ENCODE measurements around the gene PLCB1.

Gene PLCB1

GRCh38 chr20:8720089-8720488 is 588.0 kb downstream of the PLCB1 start:
- DNase-seq (ENCODE audit: low read depth in 2 of 2) = no peak

DNA sequence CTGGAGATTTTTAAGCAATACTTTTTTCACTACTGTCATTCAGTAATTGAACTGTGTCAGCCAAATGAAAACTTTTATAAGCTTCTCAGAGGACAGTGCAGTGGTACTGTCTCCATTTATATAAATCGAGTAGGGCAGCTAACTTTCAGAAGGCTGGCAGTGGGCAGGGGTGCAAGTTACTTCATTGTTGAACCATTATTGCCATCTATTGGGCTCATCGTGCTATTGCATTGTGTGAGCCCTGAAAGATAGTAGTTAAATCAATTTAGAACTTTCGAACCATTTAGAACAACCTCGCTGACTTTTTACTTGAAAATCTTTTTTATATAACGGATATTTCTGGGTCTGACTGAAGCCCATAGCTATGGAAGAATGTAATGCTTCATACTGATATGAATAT is 589.0 kb downstream of the PLCB1 start:
- DNase-seq (ENCODE audit: low read depth in 2 of 2) = peak in 1 of 2 donors; percentile 6

DNA sequence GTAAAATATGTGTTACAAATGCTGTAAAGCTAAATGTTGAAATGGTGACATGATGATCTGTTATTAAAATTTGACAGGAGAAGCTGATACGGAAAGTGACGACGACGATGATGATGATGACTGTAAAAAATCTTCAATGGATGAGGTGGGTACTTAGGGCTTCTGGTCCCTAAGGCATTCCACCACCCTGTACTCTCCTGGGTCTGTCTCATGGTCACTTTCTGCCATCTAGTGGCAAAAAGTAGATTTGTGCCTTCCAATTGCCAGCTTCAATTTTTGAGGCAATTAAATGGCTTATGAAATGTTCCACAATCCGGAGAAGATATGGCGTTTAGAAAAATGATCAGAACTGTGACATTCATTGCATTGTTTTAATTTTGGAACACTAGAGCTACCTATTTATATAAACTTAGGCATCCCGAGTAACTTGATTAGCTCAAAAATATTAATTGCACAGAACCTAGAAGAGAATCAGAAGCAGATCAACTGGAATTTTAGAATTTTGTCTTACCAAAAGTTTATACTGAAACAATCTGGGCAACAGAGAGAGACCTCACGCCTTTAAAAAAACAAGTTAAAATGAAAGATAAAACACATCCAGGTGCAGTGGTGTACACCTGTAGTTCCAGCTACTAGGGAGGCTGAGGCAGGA is 590.3 kb downstream of the PLCB1 start:
- DNase-seq (ENCODE audit: low read depth in 2 of 2) = peak in 1 of 2 donors; percentile 12

DNA sequence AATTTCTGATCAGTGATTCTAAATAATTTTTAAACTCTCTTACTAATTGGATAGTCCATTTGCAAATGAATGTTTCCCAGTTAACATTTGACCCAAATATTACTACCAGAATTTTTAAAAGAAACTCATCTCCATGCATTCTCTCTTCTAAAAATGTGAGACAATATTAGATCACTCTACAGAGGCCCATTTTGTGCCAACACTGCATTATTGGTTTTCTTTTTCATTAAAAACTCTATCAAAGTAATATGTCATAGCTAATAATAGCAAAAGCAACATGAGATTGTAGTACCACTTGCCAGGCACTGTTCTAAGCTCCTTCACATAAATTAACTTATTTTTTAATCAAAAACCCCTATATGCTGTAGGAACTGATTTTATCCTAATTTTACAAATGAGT is 591.2 kb downstream of the PLCB1 start:
- DNase-seq (ENCODE audit: low read depth in 2 of 2) = no peak

GRCh38 chr20:8724884-8725283 is 592.8 kb downstream of the PLCB1 start:
- DNase-seq (ENCODE audit: low read depth in 2 of 2) = no peak

DNA sequence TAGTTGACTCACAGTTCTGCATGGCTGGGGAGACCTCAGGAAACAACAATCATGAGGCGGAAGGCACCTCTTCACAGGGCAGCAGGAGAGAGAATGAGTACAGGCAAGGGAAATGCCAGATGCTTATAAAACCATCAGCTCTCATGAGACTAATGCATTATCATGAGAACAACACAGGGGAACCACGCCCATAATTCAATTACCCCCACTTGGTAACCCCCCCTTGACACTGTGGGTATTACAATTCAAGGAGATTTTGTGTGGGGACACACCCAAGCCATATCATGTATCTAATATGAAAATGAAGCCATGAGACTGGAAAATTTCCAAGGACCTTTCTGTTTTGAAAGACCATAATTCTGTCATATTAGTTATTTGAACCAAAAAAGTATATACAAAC is 594.4 kb downstream of the PLCB1 start:
- DNase-seq (ENCODE audit: low read depth in 2 of 2) = no peak

DNA sequence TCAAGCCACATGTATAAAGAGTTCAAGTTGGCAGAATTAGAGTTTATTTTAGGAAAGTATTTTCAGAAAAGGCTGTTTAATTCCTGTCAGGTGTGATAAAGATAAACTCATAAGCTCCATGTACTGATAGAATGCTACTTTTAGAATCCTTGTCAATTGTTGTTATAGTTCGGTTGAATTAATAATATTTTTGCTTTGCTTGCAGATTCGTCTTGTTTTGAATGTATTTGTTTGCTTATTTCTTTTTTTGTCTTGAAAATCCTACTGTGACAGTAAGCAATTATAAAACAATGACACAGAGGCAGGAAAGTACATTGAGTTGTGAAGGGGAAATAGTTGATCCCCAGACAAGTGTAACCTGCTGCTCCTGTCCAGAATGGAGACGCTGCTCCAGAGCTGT is 602.9 kb downstream of the PLCB1 start:
- no peak for DNase-seq (ENCODE audit: low read depth in 2 of 2)

GRCh38 chr20:8735674-8736073 is 603.6 kb downstream of the PLCB1 start:
- DNase-seq (ENCODE audit: low read depth in 2 of 2) = no peak

GRCh38 chr20:8740265-8740664 is 608.2 kb downstream of the PLCB1 start:
- DNase-seq (ENCODE audit: low read depth in 2 of 2) = no peak

- DNase-seq (ENCODE audit: low read depth in 2 of 2) = no peak
Measured at GRCh38 chr20:8744228-8744844, 612.3 kb downstream of the PLCB1 start.

GRCh38 chr20:8749101-8749500 is 617.0 kb downstream of the PLCB1 start:
- no peak for DNase-seq (ENCODE audit: low read depth in 2 of 2)

DNA sequence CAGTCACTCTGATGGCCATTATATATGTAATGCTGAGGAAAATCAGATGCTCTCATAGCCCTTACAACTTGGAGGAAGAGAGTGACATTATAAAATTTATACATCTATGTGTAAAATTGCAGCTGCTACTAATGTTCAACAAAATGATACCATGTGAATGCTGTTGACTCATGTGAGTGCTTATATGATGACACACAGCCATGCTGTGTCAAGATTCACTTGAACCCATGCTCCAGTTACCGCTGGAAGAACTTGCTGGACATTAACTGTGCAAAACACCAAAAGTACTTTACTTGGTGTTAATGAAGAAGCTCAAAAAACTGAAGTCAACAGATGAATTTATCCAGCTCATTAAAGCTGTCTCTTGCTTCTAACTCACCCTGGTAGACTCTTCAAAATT is 617.9 kb downstream of the PLCB1 start:
- no peak for DNase-seq (ENCODE audit: low read depth in 2 of 2)

DNA sequence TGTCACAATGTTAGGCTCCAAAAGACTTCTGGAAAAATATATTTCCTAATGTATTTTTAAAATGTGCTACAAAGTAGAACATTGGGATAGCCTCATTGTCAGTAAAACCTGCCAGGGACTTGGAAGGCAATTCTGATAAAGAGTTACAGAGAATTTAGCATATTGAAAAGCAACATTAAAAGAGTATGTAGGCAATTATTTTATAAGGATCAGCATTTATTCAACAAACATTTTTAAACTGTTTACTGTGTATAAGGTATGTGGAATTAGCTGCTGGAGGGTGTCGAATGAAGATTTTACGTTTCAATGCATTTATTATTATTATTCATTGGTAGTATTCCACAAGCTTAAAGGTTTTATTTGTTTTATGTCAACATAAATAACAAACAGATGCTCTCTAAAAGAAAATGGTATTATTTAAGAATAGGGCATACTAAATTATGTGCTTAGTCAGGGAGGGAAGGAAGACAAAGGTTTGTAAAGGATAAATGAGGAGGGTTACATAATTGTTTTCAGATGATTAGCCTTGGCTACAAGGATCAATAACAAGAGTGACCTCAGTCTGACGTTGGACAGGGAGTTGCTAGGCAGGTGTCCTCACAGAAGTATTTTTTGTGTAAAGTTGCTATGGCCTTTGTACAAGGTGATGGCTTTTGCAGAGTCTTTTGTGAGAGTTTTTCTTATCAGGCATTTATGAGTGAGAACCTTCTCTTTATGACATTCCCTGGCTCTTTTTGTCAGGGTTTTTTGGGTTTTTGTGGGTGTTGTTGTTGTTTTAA is 623.5 kb downstream of the PLCB1 start:
- DNase-seq (ENCODE audit: low read depth in 2 of 2) = no peak

DNA sequence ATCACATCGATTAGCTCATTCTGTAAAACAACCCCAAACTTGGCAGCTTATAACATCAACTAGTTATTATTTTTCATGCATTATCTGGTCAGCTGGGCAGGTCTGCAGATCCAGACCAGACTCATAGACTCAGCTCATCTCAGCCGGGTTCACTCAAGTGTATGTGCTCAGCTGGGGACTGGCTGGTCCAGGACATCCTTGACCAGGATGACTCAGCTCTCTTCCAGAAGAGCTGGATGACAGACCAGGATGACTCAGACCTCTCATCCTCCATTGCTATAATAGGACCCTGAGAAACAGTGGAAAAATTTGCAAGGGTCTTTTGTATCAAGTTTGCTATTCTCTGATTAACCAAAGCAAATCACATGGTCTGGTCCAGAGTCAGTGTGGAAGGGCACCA is 624.3 kb downstream of the PLCB1 start:
- no peak for DNase-seq (ENCODE audit: low read depth in 2 of 2)

GRCh38 chr20:8757146-8757545 is 625.1 kb downstream of the PLCB1 start:
- no peak for DNase-seq (ENCODE audit: low read depth in 2 of 2)

GRCh38 chr20:8764344-8764962 is 632.4 kb downstream of the PLCB1 start:
- DNase-seq (ENCODE audit: low read depth in 2 of 2) = no peak

GRCh38 chr20:8766868-8767390 is 634.9 kb downstream of the PLCB1 start:
- no peak for DNase-seq (ENCODE audit: low read depth in 2 of 2)

DNA sequence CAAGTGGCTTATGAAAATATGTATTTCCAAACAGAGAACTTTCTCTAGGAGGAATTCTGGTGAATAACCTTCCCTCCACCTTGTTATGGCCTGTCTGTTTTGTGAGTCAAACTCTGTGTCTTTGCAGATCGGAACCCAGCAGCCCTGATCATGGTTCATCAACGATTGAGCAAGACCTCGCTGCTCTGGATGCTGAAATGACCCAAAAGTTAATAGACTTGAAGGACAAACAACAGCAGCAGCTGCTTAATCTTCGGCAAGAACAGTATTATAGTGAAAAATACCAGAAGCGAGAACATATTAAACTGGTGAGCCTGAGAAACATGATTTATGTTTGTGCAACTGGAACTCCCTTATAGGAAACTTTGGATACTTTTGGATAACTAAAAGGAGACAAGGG is 642.3 kb downstream of the PLCB1 start:
- no peak for DNase-seq (ENCODE audit: low read depth in 2 of 2)

GRCh38 chr20:8777911-8778310 is 645.8 kb downstream of the PLCB1 start:
- no peak for DNase-seq (ENCODE audit: low read depth in 2 of 2)

DNA sequence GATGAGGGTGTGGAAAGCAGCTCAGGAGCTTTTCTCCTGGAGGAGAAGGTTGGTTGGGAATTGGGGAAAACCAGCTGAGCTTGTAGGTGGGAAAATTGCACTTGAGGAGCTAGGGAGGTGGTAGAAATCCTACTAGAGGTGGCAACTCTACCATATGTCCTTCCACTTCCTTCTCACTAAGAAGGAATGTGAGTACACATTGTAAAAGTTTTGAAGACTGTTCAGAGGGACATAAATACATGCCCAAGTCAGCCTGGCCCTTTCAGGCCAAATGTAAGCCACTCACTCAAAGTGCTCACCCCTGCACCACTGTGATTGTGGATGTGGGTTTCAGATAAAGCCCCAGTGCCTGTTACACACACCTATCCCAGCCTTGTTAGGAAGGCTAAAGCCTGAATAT is 646.3 kb downstream of the PLCB1 start:
- DNase-seq (ENCODE audit: low read depth in 2 of 2) = no peak

DNA sequence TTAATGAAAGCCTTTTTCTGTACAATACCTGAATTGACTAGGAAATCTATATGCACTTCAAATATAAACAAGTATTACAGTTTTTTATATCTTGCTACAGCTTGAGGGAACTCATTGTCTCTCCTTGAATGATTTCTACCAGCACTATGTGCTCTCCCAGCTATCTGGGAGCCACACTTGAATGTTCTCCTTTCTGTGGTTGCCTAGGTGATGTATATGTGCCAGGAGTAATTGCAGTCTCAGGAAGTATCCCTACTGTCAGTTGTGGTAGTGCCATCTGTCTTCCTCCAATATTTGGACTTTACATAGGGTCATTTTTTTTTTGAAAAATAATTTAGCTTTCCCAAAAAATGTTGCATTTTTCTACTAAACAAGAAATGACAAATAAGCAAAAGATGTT is 648.8 kb downstream of the PLCB1 start:
- DNase-seq (ENCODE audit: low read depth in 2 of 2) = no peak

GRCh38 chr20:8782804-8783203 is 650.7 kb downstream of the PLCB1 start:
- no peak for DNase-seq (ENCODE audit: low read depth in 2 of 2)

Measured in stimulated activated CD4-positive, alpha-beta T cell treated with anti-CD3 and anti-CD28 coated beads, Interleukin-1b, Interleukin-23, amount 100 ng/mL, for 4 hours (primary cell).